Kidney (tissue), 14 donors: Measurements from ENCODE around the gene MTNR1B. TPM values are rescaled to one million over a fixed set of nuclear protein-coding genes. Genes with fewer than 3 reads are reported as not detected.

ENCODE experiments used
- DNase-seq, 5 donors: peaks; one replicate each; pipeline ENCODE4 v3.0.0-alpha.2; 2013 to 2020
- FAIRE-seq: peaks from 2 replicates; lab custom pipeline; 2012; peaks lifted over from hg19 to GRCh38; lab: Jason Lieb, UNC
- H3K27ac ChIP-seq, 2 donors: one replicate each; pipeline ENCODE4 v1.7.0; 2013; ENCODE audit warnings: low read depth in 2 of 2, low read length in 2 of 2, inconsistent platforms in 1 of 2
- H3K27me3 ChIP-seq: one replicate; pipeline ENCODE4 v1.7.1; 2013; ENCODE audit warnings: low read length, inconsistent platforms; ENCODE audit not compliant: control insufficient read depth, insufficient read depth
- H3K36me3 ChIP-seq, 3 donors: one replicate each; pipeline versions ENCODE4 v1.7.0 to v1.7.1; 2013; ENCODE audit warnings: low read length in 3 of 3, control low read depth in 1 of 3, inconsistent platforms in 1 of 3; ENCODE audit not compliant: insufficient read depth in 3 of 3, control insufficient read depth in 2 of 3
- H3K4me1 ChIP-seq, 3 donors: one replicate each; pipeline versions ENCODE4 v1.7.0 to v1.7.1; 2013; ENCODE audit warnings: low read length in 3 of 3, inconsistent platforms in 1 of 3, low read depth in 1 of 3; ENCODE audit not compliant: control insufficient read depth in 2 of 3, insufficient read depth in 2 of 3
- H3K4me3 ChIP-seq, 3 donors: one replicate each; pipeline versions ENCODE4 v1.7.0 to v1.8.1; 2013; ENCODE audit warnings: low read length in 3 of 3, control low read depth in 1 of 3, inconsistent platforms in 1 of 3
- H3K9ac ChIP-seq, 3 donors: one replicate each; pipeline versions ENCODE4 v1.7.0 to v1.7.1; 2013; ENCODE audit warnings: low read length in 3 of 3, control low read depth in 1 of 3, inconsistent platforms in 1 of 3
- H3K9me3 ChIP-seq, 3 donors: one replicate each; pipeline versions ENCODE4 v1.7.0 to v1.7.1; 2013; ENCODE audit warnings: low read length in 3 of 3, control low read depth in 1 of 3, inconsistent platforms in 1 of 3; ENCODE audit not compliant: control insufficient read depth in 2 of 3, insufficient read depth in 1 of 3
- CTCF ChIP-seq: IDR thresholded peaks from 3 replicates; pipeline ENCODE4 v1.5.1; 2012; ENCODE audit warnings: mild to moderate bottlenecking, moderate library complexity, borderline replicate concordance; ENCODE audit not compliant: insufficient read depth; ENCODE audit errors: extremely low read depth
- intact Hi-C: fragments of 100-400 bp; cut with DNase I; formaldehyde crosslinking; loops from one replicate; pipeline ENCODE4 v1.11.1; 2022
- polyA plus RNA-seq: library from polyadenylated mRNA; stranded (reverse); fragments of 350-450 nt; fragmentation: Illumina TruSeq; extraction: RNeasy Lipid Tissue Mini Kit (QIAGEN cat#74804); gene quantifications from one replicate; pipeline ENCODE4 v1.2.3, GENCODE V29; 2014; ENCODE audit warnings: low read depth, low replicate concordance; ENCODE audit not compliant: insufficient read depth
- total RNA-seq: library from RNA; stranded (reverse); fragmentation: NEBNext Ultra II Directional; extraction: Animal tissue kit (Norgen Biotek cat#: 25700); gene quantifications from one replicate; pipeline ENCODE4 v1.2.1, GENCODE V29; 2021
- donor health status: control.
- donor health status: control.
- donor health status: control.
- donor health status: control.
- donor health status: control.
- donor health status: DM: yes; HTN: yes; CAD: no.
- donor health status: Normal renal cell carcinoma (clear cell type).

MTNR1B gene
- total and polyA plus RNA-seq, 2 donors from 2014 or later: not detected

- TF ChIP-seq CTCF: no peak
- Histone ChIP-seq H3K4me1 (no peaks in the 10 kb centered on the region), H3K9ac (no peak overlapping the region), H3K27ac (no peak overlapping the region), H3K4me3 (no peak overlapping the region), H3K27me3 (no peaks in the 10 kb centered on the region), H3K9me3 (no peaks in the 10 kb centered on the region), H3K36me3 (no peaks in the 10 kb centered on the region)
- FAIRE-seq (no peak), DNase-seq (no peak)
- intact Hi-C loops: no loop called here
These were observed 32.9 kb downstream of the MTNR1B start for GRCh38 chr11:93002380-93002779.

GRCh38 chr11:93005239-93005638 lies 35.8 kb downstream of the MTNR1B start:
- no peak for TF ChIP-seq CTCF
- Histone ChIP-seq H3K9ac (no peak overlapping the region), H3K4me1 (no peaks in the 10 kb centered on the region), H3K9me3 (no peaks in the 10 kb centered on the region), H3K27ac (no peak overlapping the region), H3K4me3 (no peak overlapping the region), H3K36me3 (no peaks in the 10 kb centered on the region), H3K27me3 (no peaks in the 10 kb centered on the region)
- no peak for FAIRE-seq
- intact Hi-C loops: no loop called here
- peak in 2 of 5 donors; percentile 3 to 8 for DNase-seq

- H3K4me1 ChIP-seq: no peaks in the 10 kb centered on the region
- FAIRE-seq: no peak
- no peak overlapping the region for H3K9ac ChIP-seq
- H3K27ac ChIP-seq: no peak overlapping the region
- H3K36me3 ChIP-seq: no peaks in the 10 kb centered on the region
- intact Hi-C loops: no loop called here
- no peaks in the 10 kb centered on the region for H3K27me3 ChIP-seq
- H3K4me3 ChIP-seq: no peak overlapping the region
- peaks cover 0 to 2% (median 0%) of the 10 kb centered on the region in 3 donors for H3K9me3 ChIP-seq
- DNase-seq: no peak
- no peak for TF ChIP-seq CTCF
These were observed 44.2 kb downstream of the MTNR1B start for GRCh38 chr11:93013646-93014045.

- H3K27ac ChIP-seq: no peak overlapping the region
- DNase-seq: no peak
- TF ChIP-seq CTCF: no peak
- FAIRE-seq: no peak
- H3K4me1 ChIP-seq: no peaks in the 10 kb centered on the region
- H3K9ac ChIP-seq: no peak overlapping the region
- H3K36me3 ChIP-seq: no peaks in the 10 kb centered on the region
- no peaks in the 10 kb centered on the region for H3K27me3 ChIP-seq
- intact Hi-C loops: no loop called here
- H3K4me3 ChIP-seq: no peak overlapping the region
- H3K9me3 ChIP-seq: peaks cover 0 to 2% (median 0%) of the 10 kb centered on the region in 3 donors
These were observed 47.1 kb downstream of the MTNR1B start for GRCh38 chr11:93016595-93016994.
